GM21717 (cell line): ENCODE data around the gene KRTAP19-8.

ENCODE experiments used
- ATAC-seq: cut with Tn5 transposase; IDR thresholded peaks from one replicate; pipeline ENCODE4 v1.9.1; 2021; ENCODE audit warnings: mild to moderate bottlenecking, moderate library complexity; ENCODE audit not compliant: unreplicated experiment

The KRTAP19-8 gene

GRCh38 chr21:31038376-31038775 lies at the start of gene KRTAP19-8:
Gene KRTAP19-8 (minus strand): TSS chr21:31038476. CDS start chr21:31038443, 33 bp downstream.
- ATAC-seq, result no peak

GRCh38 chr21:31087639-31088473 lies 49.6 kb upstream of the KRTAP19-8 start:
- no peak for ATAC-seq

- no peak for ATAC-seq
Measured at GRCh38 chr21:31084689-31085088, 46.4 kb upstream of the KRTAP19-8 start.

GRCh38 chr21:31078796-31079195 lies 40.5 kb upstream of the KRTAP19-8 start:
- no peak for ATAC-seq

GRCh38 chr21:31078216-31078615 lies 39.9 kb upstream of the KRTAP19-8 start:
- ATAC-seq, result no peak

GRCh38 chr21:31075848-31076247 lies 37.6 kb upstream of the KRTAP19-8 start:
- ATAC-seq, result no peak

- no peak for ATAC-seq
Measured at GRCh38 chr21:31072533-31072932, 34.3 kb upstream of the KRTAP19-8 start.

GRCh38 chr21:31064803-31065202 lies 26.5 kb upstream of the KRTAP19-8 start:
- ATAC-seq, result no peak

GRCh38 chr21:31052489-31053142 lies 14.3 kb upstream of the KRTAP19-8 start:
- ATAC-seq, result no peak

- ATAC-seq, result no peak
Measured at GRCh38 chr21:31050577-31051157, 12.4 kb upstream of the KRTAP19-8 start.

GRCh38 chr21:31045841-31046240 lies 7.6 kb upstream of the KRTAP19-8 start:
- no peak for ATAC-seq

- ATAC-seq, result no peak
Measured at GRCh38 chr21:31043471-31043870, 5.2 kb upstream of the KRTAP19-8 start.

GRCh38 chr21:31042080-31042464 lies 3.8 kb upstream of the KRTAP19-8 start:
- no peak for ATAC-seq

- no peak for ATAC-seq
Measured at GRCh38 chr21:31041295-31042079, 3.2 kb upstream of the KRTAP19-8 start.

- ATAC-seq, result no peak
Measured at GRCh38 chr21:31034378-31034777, 3.9 kb downstream of the KRTAP19-8 start.

- ATAC-seq, result no peak
Measured at GRCh38 chr21:31030367-31031106, 7.7 kb downstream of the KRTAP19-8 start.

- ATAC-seq, result no peak
Measured at GRCh38 chr21:31023680-31024079, 14.6 kb downstream of the KRTAP19-8 start.

GRCh38 chr21:31022306-31022705 lies 16.0 kb downstream of the KRTAP19-8 start:
- ATAC-seq, result no peak

GRCh38 chr21:31018232-31018631 lies 20.0 kb downstream of the KRTAP19-8 start:
- ATAC-seq, result no peak

GRCh38 chr21:31014891-31015290 lies 23.4 kb downstream of the KRTAP19-8 start:
- ATAC-seq, result no peak
